Thyroid gland (tissue), 4 donors: ENCODE measurements around the gene AP2B1.

Source experiments
- CTCF ChIP-seq, 6 experiments: fragments of 200-600 bp in 3 of 6; fragments of 450-650 bp in 3 of 6; sonication (generic) in 3 of 6; IDR thresholded peaks; one replicate each; pipeline ENCODE4 v1.5.1; 2016 to 2019; ENCODE audit warnings: antibody characterized with exemption in 6 of 6, mild to moderate bottlenecking in 2 of 6, inconsistent platforms in 1 of 6, moderate library complexity in 1 of 6
- POLR2A ChIP-seq, 2 donors: fragments of 450-650 bp; IDR thresholded peaks; one replicate each; pipeline ENCODE4 v1.6.1; 2017; ENCODE audit warnings: antibody characterized with exemption in 2 of 2, mild to moderate bottlenecking in 2 of 2, moderate library complexity in 1 of 2

DNA sequence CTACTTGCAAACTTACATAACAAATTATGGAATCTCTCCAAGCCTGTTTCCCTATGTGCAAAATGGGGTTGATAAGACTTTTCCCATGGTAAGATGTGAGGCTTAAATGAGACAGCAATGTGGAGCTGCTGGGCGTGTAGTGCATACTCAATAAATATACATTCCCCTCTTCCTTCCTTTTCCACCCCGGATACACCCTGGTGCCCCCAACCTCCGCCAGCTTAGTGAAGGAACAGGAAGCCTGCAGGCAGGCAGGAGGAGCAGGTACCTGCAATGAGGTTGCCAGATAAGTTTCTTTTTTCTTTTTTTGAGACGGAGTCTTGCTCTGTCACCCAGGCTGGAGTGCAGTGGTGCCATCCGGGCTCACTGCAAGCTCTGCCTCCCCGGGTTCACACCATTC is 188.5 kb downstream of the AP2B1 start:
- TF ChIP-seq CTCF (IDR thresholded peaks at IDR 0.05): no peak
- TF ChIP-seq POLR2A (IDR thresholded peaks at IDR 0.05): no peak
